Ramos (cell line): ENCODE measurements around the gene GNAZ.

Experiments
- in situ Hi-C: fragments of 300-500 bp; cut with MboI; formaldehyde crosslinking; loops from one replicate; pipeline ENCODE4 v1.14.3; 2022; ENCODE audit warnings: low sequenced_read_pairs; ENCODE audit not compliant: unreplicated experiment

Gene GNAZ

DNA sequence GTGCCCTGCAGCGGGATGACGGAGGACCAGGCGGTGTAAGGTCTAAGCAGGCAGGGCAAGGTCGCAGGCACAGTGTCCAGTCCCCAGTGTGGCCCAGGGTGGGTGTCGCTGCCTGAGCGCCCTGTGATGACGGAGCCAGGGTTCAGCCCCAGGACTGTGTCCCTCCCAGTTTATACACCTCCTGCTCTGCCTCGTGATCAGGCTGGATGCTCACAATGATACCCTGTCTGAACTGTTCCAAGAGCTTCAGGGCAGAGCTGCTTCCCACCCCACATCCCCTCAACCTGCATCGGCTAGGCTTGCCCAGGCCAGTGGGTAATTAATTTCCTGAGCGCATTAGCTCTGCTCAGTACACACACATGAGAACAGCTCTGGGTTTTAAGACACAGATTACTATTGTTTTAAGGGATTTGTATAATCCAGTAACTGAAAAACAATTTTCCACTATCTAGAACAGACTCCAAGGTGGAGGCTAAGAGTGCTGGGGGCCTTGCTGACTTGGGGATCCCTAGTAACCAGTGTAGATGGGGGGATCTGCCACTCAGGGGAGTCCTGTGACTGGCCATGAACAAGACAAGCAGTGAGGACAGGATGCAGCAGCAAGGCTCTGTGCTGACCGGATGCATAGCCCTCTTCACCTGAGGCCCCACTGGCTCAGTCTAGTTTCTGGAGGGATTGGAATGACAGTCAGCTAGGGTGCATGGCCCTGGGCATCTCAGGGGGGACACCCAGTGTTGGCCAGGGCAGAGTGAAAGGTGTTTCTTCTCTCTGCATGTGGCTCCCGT, 34.1 kb downstream of the GNAZ start:
- in situ Hi-C loops: no loop called here

DNA sequence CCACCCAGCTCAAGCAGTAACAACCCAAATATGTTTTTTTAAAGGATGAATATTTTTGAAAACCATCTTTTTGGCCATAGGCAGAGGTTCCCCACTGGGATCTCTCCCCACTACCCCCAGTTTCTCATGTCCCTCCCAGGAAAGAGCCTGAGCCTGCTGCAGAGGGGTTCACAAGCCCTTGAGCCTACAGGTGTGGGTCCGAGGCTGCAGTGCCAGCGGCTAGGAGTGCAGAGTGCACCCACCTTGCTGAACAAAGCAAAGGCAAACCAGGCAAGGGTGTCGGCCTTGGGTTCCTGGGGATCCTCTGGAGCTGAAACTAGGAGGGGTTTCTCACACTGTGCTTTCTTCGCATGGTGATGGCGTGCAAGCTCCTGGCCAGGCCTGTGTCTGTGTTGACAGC, 35.0 kb downstream of the GNAZ start:
- in situ Hi-C loops: no loop called here

DNA sequence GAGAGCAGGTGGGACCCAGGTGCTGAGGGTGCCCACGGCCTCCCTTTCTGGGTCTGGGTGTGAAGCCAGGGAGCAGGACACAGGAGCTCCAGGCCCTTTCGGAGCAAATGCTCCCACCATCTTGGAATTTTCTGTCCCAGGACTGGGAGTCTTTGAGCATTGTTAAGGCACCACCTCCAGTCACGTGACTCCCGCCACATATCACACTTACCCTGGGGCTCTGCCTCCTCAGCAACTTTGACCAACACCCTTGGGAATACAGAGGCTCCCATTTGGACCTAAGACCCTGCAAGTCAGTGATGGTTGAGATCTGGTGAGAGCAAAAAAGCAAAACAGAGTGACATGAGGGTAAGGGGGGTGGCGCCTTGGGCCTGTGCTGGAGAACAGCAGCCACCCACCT, 35.6 kb downstream of the GNAZ start:
- in situ Hi-C loops: no loop called here

DNA sequence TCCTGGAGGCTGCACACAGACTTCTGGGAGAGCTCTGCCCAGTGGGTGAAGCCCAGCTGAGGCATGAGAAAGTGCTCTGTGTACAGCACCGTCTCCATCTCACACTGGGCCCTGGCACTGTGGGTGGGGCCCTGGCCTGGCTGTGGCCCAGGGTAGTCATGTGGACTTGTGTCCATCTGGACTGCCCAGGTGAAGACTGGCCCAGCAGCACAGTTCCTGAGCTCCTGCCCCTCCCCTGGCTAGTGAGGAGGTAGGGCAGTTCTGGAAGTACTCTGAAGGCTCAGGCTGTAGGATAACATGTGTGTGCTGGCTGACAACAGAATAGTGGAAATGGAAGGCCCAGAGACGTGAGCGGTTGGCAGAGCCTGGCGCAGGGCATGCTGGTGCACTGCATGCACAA, 36.0 kb downstream of the GNAZ start:
- in situ Hi-C loops: no loop called here

DNA sequence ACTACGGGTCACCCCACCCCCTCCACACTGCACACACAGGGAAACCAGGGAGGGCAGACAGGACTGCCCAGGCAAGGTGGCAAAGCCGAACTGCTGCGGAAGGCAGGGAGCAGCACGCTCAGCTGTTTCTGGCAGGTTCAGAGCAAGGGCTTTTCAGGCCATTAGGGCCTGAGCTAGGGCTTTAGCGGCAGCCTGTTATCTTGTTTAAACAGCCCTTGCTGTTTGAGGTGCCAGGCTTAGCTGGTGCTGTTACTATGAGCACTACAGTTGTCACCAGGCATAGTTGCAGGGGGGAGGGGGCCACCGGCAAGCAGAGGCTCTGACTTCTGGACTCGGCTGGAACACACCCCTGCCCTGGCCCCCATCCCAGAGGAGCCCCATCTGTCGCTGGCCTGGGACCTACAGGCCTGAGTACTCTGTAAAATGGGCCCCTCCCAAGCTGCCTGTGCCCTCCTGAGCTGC, 36.6 kb downstream of the GNAZ start:
- in situ Hi-C loops: no loop called here

DNA sequence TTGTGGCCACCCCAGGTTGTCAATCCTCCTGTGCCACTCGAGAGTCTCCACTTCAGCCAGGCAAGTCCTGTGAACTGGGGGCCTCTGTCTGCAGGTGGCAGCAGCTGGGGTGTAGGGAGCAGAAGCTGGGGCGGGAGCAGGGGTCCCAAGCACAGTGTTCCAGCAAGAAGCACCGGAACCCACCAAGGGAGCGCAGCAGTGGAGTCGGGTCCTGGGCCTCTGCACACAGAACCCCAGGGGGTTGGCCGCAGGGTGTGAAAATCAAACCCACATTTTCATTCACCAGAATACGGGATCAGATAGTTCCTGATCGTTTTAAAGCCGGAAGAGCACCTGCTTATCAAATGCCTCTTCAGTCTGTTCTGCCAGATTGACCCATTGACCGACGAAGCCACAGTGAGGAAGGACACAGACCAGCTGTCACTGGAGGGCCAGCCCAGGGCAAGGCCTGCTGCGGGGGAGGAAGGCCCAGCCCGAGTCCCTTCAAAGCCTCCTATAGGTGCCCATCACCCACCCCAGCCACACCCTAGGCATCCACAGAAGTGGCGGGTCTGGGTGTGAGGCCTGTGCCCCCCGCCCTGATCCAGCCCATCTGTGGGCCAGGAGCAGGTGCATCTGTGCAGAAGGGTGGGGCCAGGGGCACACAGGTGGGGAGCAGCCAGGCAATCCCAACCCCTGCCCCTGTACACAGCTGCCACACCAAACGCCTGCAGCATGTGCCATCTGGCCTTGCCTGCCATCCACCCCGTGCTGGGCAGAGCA, 37.3 kb downstream of the GNAZ start:
- in situ Hi-C loops: no loop called here

DNA sequence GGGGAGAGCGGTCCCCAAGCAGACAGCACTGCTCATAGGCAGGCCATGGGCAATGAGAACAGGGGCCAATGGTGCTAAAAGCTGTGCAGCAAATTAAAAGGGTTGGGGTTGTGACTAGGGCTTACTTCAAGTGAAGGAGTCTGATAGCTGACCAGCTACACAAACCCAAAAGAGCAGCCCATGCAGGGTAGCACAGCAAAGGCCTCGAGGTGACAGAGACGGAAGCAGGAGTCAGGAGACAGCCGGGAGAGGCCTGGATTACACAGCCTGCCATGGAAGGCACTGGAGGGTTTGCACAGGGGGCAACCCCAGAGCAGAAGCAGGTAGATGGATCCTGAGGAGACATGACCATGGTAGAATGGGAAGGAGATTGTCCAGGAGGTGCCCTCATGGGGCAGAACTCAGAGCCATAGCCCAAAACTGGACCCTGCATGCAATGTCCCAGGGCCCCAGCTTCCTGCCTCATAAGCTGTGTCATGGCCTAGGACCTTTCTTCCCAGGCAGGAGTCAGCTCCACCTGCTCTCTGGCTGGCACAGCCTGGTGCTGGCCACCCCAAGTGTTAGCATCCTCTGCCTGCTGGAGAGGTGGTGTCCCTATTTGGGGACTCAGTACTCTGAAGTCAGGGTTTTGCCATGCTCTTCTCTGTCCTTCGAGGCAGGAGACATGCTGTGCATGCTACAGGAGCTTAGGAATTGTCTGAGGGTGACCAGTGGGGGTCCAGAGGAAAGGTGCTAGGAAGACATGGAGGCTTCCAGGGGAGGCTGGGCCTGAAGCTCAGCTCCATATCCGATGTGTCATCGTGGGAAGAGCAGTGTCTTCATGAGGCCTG, 38.1 kb downstream of the GNAZ start:
- in situ Hi-C loops: no loop called here

DNA sequence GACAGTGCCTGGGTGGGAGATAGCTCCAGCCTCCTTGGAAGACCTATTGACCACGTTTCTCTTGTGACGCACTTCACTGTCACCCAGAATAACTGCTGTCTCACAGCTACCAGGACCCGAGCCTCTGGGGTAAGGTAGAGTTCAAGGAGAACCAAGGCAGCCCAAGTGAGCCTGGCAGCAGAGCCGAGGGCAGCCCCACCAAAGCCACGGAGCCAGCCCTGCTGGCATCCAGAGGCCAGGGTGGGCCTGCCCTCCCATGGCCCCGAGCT, 38.7 kb downstream of the GNAZ start:
- in situ Hi-C loops: no loop called here

DNA sequence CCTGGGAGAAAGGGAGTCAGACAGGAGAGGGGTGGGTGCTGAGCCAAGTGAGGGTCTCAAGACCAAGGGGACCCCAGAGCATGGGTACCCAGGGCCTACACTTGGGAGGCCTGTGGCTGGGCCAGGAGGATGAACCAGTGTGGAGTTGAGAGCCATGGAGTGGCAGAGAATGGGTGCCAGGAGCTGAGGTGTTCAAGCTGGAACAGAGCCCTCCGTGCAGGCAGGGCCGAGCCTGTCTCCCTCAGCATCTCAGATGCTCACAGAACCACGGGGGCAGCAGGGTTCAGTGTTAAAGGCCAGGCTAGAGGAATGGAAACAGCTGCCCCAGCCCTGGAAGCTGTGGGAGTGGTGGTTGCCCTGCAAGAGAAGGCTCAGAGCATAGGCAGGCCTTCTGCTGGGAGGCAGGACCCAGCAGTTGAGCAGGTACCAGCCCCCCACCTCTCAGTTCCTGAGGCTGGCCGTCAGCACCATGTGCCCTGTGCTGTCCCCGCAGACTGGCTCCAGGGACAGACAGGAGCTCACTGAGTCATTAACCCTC, 39.2 kb downstream of the GNAZ start:
- in situ Hi-C loops: no loop called here

DNA sequence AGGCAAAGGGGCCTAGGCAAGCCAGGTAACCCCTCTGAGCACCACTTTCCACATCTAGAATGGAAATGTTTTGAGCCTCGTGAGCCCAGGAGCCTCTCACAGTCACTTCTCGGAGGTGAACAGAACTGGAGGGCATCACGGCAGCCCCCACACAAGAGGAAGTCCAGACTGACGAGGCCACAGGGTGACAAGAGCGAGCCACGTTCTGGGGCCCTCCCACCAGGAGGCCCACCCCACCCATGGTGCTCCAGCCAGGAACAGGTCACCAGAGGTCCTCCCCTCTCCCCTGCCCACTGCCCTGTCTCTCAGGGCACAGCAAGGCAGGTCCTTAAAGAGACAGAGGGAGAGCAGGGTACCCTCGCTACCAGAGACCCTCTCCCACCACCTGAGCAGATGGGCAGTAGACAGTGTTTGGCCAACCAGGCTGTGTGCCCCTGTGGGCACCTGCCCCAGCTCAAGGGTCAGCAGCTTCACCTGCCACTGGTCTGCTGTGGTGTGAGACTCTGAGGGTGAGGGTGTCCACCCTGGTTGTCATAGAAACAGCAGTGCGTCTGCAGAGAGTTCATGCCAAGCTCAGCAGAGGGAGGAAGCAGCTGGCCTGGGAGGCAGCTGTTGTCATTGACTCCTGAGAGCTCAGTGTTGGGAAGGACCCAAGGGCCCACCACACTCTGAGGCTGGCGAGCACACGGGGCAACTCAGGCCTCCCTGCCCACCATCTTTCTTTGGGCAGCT, 40.0 kb downstream of the GNAZ start:
- in situ Hi-C loops: no loop called here

DNA sequence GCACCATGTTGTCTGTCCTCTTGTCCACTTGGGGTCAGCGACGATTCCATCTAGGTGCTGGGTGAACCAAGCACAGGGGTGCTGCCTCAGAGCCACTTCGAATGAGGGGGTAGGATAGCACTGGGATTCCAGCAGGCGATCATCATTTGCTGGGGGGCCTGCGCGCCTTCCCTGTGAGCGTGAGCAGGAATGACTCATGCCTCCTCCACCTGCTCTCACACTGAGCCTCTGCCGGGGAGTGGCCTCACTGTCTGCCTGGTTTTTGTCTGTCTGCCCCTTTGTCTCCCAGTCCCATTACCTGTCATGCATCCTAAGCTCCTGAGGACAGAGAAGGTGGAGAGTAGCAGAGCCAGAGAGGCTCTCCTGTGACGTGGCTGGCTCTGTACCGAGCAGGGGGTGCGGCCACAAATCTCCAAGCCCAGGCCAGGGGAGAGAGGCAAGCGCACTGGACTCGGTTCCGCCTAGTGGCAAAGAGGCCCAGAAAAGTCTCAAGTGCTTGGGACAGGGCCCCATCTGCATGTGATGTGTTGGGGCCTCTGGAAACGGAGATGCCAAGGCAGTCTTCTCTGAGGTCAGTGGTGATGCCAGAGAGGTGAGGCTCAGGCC, 40.7 kb downstream of the GNAZ start:
- in situ Hi-C loops: no loop called here

DNA sequence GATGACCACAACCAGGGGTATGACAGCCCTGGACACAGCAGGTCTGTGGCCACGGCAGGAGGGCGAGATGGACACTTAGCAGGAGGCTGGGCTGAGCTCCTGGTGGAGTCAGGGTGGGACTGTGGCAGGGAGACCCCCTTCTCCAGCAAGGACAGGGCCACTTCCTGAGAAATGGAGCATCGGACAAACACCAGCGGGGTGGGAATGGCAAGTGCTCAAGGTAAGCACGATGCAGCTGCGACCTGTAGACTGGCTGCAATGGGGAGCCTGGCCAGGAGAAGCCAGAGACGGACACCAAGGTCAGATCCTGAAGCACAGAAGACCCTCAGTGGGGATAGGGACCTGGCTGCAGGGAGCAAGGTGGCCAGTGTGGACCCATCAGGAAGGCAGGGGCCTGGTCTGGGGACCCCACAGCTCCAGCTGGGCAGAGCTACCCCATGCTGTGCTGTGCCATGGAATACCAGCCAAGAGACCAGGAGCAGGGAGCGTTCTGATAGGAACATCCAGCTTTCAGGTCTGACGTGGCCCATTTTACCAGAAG, 42.2 kb downstream of the GNAZ start:
- in situ Hi-C loops: no loop called here

DNA sequence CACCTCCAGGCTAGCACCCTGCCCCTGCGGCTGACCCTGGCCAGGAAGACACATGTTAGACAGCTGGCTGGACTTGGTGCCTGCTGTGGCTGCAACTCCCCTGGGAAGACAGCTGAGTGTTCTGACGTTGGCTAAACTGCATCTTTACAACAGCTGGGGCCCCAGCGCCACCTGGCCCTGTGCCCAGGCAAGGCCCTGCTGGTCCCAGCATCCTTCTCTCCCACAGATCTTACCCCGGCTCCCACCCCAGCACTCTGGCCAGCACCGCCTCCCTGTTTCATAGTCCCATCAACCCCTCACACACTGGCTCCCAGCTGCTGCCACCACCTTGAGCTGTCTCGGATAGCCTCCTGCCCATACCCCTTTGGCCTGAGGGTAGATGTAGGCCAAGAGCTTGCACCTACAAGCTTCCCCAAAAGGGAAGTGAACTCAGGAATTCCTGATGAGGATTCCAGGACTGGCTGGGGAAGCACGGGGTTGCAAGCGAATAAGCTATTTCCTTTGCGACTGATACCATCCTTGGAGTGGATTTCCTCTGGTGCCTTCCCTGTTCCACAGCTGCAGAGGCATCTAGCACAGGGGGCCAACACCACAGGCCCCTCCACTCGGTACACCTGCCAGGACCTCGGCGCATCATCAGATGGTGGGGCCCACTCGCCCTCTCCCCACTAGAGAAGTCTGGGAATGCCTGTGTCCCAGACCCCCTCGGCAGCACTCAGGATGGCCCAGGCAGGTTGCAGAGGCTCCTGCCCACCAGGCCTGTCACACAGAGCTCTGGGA, 42.9 kb downstream of the GNAZ start:
- in situ Hi-C loops: no loop called here

DNA sequence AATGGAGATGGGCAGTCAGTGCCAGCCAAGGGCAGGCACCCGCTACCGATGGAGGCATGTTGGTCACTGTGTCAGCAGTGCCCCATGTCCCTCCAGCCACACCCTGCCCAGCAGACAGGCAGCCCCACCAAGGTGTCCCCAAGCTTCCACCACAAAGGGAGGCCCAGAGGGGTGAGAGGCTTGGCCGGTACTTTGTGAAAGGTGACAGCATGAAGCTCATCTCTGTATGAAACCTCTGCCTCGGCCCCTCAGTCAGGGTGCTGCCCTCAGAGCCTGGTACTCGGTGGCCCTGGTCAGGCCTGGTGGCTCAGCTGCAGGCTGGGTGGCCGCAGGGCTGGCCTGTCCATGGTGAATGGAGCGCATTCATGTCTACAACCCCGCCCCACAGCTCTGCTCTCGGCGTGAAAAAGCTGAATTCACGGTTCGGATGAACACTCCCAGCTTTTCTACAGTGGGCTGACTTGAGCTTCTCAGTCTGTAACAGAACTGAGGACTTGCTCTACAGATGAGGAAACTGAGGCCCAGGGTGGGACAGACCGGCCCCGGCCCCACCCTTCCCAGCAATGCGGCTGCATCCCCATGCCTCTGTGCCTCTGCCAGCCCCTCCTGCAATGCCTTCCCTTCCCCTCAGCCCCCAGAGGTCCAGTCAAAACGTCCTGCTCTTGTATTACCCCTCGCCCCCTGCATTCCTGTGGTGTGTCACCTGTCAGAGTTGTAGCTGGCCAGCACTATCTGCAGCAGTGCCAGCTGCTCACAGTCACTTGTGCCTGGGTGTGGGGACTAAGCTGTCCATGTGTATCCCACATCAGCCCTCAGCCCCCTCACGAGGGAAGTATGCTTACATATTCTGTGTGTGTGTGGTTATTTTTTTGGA, 43.8 kb downstream of the GNAZ start:
- in situ Hi-C loops: no loop called here

DNA sequence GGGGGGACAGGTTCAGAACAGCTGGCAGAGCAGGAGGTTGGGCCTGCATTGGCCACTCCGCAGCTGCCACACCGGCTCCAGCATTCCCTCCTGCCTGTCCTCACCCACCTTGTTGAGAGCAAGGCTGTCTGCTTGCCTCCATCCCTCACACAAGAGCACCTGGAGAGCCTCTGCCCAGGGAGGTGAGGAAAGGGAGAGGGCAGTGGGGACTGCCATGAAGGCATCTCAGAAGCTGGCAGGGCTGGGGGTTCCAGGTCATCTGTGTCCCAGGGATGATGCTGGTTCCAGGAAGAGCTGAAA, 44.4 kb downstream of the GNAZ start:
- in situ Hi-C loops: no loop called here

DNA sequence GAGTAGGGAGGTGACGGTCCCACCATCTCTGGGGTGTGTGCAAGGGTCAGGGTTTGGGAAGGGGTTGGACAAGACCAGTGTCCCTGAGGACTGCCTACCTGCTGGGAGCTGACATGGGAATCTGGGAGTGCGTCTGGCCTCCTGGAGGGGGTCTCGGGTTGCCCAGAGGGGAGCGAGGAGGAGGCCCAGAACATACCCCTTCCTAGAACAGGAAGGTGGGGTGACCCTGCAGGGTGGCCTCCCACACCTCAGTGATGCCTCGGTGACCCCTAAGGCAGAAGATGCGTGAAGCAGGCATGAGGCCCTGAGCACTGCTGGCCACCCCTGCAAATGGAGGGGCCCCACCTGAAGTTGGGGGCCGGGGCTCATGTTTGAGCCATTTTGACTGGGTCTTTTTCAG, 45.0 kb downstream of the GNAZ start:
- in situ Hi-C loops: no loop called here

DNA sequence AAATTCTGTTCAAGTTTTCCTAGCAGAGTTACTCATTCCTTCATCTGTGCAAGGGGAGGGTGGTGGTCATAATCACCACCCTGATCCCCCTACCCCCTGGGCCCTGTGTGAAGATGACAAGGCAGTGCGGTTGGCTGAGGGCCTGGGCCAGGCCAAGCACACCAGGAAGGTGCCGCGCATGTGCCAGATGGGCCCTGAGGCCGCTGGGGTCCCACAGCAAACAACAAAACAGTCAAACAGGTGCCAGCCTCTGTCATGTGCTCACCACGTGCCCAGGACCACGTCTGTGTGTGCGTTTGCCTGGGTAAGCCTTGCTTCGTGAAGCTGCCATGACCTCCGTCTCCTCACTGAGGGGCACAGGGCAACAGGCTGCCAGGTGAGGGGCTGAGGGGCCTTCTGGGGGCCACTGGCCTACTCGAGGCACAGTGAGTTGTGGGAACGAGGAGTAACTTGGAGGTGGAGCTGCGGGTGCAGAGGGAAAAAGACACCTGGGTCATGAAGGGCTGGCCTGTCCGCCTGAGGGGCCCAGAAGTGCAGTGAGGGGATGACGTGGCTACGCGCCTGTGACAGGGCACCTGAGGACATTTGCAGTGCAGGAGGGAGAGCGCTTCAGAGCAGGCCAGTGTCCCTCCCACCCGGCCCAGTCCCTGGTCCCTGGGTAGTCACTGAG, 45.6 kb downstream of the GNAZ start:
- in situ Hi-C loops: no loop called here
